Astrocyte of the cerebellum (primary cell): ENCODE measurements around the gene CXXC5.
"Not testable (repeated sequence)": the region's sequence is repeated elsewhere in the genome, so short reads cannot be mapped to it uniquely, and the experiment has no call there.

Experiments
- DNase-seq: peaks from one replicate; pipeline ENCODE4 v3.0.0-alpha.2; 2011; ENCODE audit warnings: low read depth
- H3K4me3 ChIP-seq: 2 replicates; pipeline ENCODE4 v1.5.1; 2011; ENCODE audit warnings: mild to moderate bottlenecking, low read depth, low read length, moderate library complexity
- CTCF ChIP-seq: IDR thresholded peaks from 2 replicates; pipeline ENCODE4 v1.5.1; 2012; ENCODE audit warnings: low read length, low read depth, moderate library complexity, mild to moderate bottlenecking; ENCODE audit errors: missing control alignments
- in situ Hi-C: cut with HindIII; loops from 2 replicates; pipeline ENCODE4 v1.10.0; 2017; ENCODE audit warnings: low sequenced_read_pairs

CXXC5 gene

GRCh38 chr5:139648205-139649081, at the start of gene CXXC5:
Gene CXXC5 (plus strand): TSS chr5:139648349. CDS start chr5:139680524, 32,175 bp downstream.
- no peak for TF ChIP-seq CTCF
- peak within 1 kb of the TSS; percentile 90 for H3K4me3 ChIP-seq
- DNase-seq, result peak; percentile 62
- in situ Hi-C loops, result loop anchor here (5.0 to 10.0 kb wide), 3 partner anchors 46 to 99 kb away; no protein-coding TSS in a partner anchor

GRCh38 chr5:139598601-139598965, 49.6 kb upstream of the CXXC5 start:
- in situ Hi-C loops, H3K4me3 ChIP-seq, DNase-seq: not testable (repeated sequence)

- H3K4me3 ChIP-seq, result no peak overlapping the region
- no peak for TF ChIP-seq CTCF
- in situ Hi-C loops, result no loop called here
- DNase-seq, result no peak
These were observed 47.7 kb upstream of the CXXC5 start for GRCh38 chr5:139600336-139600949.

- H3K4me3 ChIP-seq, result no peak overlapping the region
- DNase-seq, result no peak
- in situ Hi-C loops, result no loop called here
- no peak for TF ChIP-seq CTCF
These were observed 46.7 kb upstream of the CXXC5 start for GRCh38 chr5:139601429-139601828.

GRCh38 chr5:139601948-139602347, 46.2 kb upstream of the CXXC5 start:
- in situ Hi-C loops, H3K4me3 ChIP-seq, DNase-seq: not testable (repeated sequence)

- TF ChIP-seq CTCF, result no peak
- in situ Hi-C loops, result no loop called here
- H3K4me3 ChIP-seq, result no peak overlapping the region
- DNase-seq, result no peak
These were observed 42.3 kb upstream of the CXXC5 start for GRCh38 chr5:139605887-139606286.

- no peak for TF ChIP-seq CTCF
- no peak for DNase-seq
- H3K4me3 ChIP-seq, result no peak overlapping the region
- in situ Hi-C loops, result no loop called here
These were observed 36.2 kb upstream of the CXXC5 start for GRCh38 chr5:139611703-139612584.
